Heart left ventricle (tissue), 16 donors: Measurements from ENCODE around the gene PTF1A. TPM values are rescaled to one million over a fixed set of nuclear protein-coding genes. Genes with fewer than 3 reads are reported as not detected.

Experiments used
- ATAC-seq, 4 donors: fragments of 200-7000 bp; cut with Tn5 transposase; one replicate each; pipeline ENCODE4 v1.9.1; 2020 to 2022; ENCODE audit warnings: moderate library complexity in 4 of 4, mild to moderate bottlenecking in 3 of 4, moderate number of reproducible peaks in 1 of 4
- DNase-seq, 5 donors: peaks; one replicate each; pipeline ENCODE4 v3.0.0-alpha.2; 2020
- H3K27ac ChIP-seq, 12 donors: fragments of 200-600 bp; sonication (generic) in 4 of 12; one replicate each; pipeline versions ENCODE4 v1.5.0 to v1.8.0; 2016 to 2022; ENCODE audit warnings: mild to moderate bottlenecking in 2 of 12
- H3K27me3 ChIP-seq, 9 donors: fragments of 200-600 bp; sonication (generic) in 2 of 9; one replicate each; pipeline versions ENCODE4 v1.5.1 to v1.8.0; 2016 to 2022; ENCODE audit warnings: mild to moderate bottlenecking in 3 of 9
- H3K36me3 ChIP-seq, 9 donors: fragments of 200-600 bp; sonication (generic) in 2 of 9; one replicate each; pipeline versions ENCODE4 v1.5.0 to v1.8.0; 2018 to 2022; ENCODE audit warnings: mild to moderate bottlenecking in 2 of 9
- H3K4me1 ChIP-seq, 12 donors: fragments of 200-600 bp; sonication (generic) in 4 of 12; one replicate each; pipeline versions ENCODE4 v1.5.0 to v1.8.0; 2016 to 2022; ENCODE audit warnings: mild to moderate bottlenecking in 3 of 12
- H3K4me3 ChIP-seq, 12 donors: fragments of 200-600 bp; sonication (generic) in 4 of 12; one replicate each; pipeline versions ENCODE4 v1.5.0 to v1.8.0; 2017 to 2022; ENCODE audit warnings: mild to moderate bottlenecking in 9 of 12, moderate library complexity in 4 of 12
- H3K9me3 ChIP-seq, 12 donors: fragments of 200-600 bp; sonication (generic) in 4 of 12; one replicate each; pipeline versions ENCODE4 v1.5.0 to v1.8.0; 2016 to 2022; ENCODE audit warnings: mild to moderate bottlenecking in 1 of 12
- POLR2A ChIP-seq, 2 donors: fragments of 450-650 bp; IDR thresholded peaks; one replicate each; pipeline ENCODE4 v1.6.1; 2017; ENCODE audit warnings: antibody characterized with exemption in 2 of 2, mild to moderate bottlenecking in 2 of 2, moderate library complexity in 2 of 2
- WGBS, 4 donors: extraction: QIAGEN DNeasy Blood & Tissue Kit in 2 of 4; methylation state at CpG; one replicate each; pipeline versions ENCODE4 v1.1.5 to v1.1.7; 2013 to 2018; 5-methylcytosine and 5-hydroxymethylcytosine counted together
- intact Hi-C, 10 donors: fragments of 100-400 bp; cut with DNase I; formaldehyde crosslinking; loops; one replicate each; pipeline versions ENCODE4 v1.11.1 to v1.14.2; 2022
- polyA plus RNA-seq, 2 donors: library from polyadenylated mRNA; stranded (reverse); fragments of 200-250 nt; gene quantifications; one replicate each; pipeline ENCODE4 v1.2.3, GENCODE V29; 2013
- total RNA-seq, 9 donors: library from RNA; depleted of rRNA in 2 of 9; stranded (reverse); fragments of >200 nt in 2 of 9; fragmentation: NEBNext Ultra II Directional in 3 of 9; extraction: Animal tissue kit (Norgen Biotek cat#: 25700) in 3 of 9; gene quantifications; one replicate each; pipeline versions ENCODE4 v1.1.0 to v1.2.4, GENCODE V29; 2016 to 2023
- TF ChIP-seq, protein P1 (sequence below), 12 donors: fragments of 200-600 bp; sonication (generic) in 4 of 12; IDR thresholded peaks; one replicate each; pipeline versions ENCODE4 v1.5.0 to v1.8.0; 2018 to 2022; ENCODE audit warnings: antibody characterized with exemption in 12 of 12, mild to moderate bottlenecking in 5 of 12
- donor health status: ischemic (EF 13 %, LVEDD 7.1; RV severe dilation, severe dysfunction).
- donor health status: healthy with polysubstance abuse.
- donor health status: DM: no; HTN: yes; CAD: no.
- donor health status: DM: no; HTN: no; CAD: no.
- donor health status: ischemic (EF 25% LVEDD 6.9; RV normal size, moderate dysfunction).
- donor health status: ischemic (EF 25% LVEDD 5.7; RV mildly dilated, moderate dysfunction).
- donor health status: healthy.
- donor health status: DM: yes; HTN: yes; CAD: no.
- donor health status: ischemic (EF 35%, LVEDD 5.7; RV mildly dilated, moderate dysfunction).
- donor health status: nonischemic (EF 11% LVEDD 7.7; RV severe dilation, severe dysfunction).
- donor health status: DM: yes; HTN: yes; CAD: no.
- donor health status: PGD.
- donor health status: ischemic (EF 29% LVEDD 5.4; RV normal size, mild dysfunction).
- donor health status: nonischemic (EF 23%, LVEDD 6.1; RV moderate dilation, normal function).

The PTF1A gene
- total and polyA plus RNA-seq, 11 donors = not detected

DNA sequence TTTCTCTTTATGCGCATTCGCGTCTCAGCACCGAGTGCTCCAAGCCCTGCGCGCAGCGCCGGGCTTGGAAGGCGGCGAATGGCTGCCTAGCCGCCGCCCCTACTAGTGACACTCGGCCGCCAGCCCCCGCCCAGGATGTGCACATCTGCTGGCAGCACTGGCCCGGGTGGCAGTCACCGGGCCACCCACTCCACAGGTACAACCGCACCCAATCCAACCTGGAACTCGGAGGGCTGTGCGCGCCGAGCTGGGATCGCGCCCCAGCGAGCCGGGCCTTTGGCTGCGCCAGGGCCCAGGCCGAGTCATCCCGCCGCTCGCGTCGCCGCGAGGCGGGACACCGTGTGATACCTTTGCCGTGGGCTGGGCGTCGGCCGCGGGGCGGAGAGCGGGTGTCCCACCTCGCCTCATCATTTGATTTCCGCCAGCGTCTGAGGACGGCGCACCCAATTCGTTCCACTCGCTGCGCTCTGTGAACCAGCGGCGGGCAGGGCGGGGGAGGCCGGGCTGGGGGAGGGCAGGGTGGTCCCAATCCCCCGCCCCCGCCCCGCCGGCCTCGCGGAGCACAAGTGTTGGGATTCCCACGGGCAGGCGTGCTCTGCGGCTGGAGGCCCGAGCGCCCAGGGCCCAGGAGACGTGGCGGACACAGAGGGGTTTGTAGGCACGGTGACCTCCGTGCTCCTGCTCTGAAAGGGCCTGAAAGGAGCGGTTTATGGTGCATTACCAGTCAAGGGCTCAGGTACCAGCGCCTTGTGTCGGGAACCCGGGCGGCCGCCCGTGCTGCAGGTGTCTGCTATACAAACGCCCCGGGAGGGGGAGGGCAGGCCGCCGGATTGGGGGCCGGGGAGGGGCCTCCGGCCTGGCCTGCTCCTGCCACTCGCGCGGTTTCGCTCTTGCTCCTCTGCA lies 17.8 kb upstream of the PTF1A start:
- no peak for TF ChIP-seq POLR2A (IDR thresholded peaks at IDR 0.05)
- TF ChIP-seq, protein P1, sequence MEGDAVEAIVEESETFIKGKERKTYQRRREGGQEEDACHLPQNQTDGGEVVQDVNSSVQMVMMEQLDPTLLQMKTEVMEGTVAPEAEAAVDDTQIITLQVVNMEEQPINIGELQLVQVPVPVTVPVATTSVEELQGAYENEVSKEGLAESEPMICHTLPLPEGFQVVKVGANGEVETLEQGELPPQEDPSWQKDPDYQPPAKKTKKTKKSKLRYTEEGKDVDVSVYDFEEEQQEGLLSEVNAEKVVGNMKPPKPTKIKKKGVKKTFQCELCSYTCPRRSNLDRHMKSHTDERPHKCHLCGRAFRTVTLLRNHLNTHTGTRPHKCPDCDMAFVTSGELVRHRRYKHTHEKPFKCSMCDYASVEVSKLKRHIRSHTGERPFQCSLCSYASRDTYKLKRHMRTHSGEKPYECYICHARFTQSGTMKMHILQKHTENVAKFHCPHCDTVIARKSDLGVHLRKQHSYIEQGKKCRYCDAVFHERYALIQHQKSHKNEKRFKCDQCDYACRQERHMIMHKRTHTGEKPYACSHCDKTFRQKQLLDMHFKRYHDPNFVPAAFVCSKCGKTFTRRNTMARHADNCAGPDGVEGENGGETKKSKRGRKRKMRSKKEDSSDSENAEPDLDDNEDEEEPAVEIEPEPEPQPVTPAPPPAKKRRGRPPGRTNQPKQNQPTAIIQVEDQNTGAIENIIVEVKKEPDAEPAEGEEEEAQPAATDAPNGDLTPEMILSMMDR (IDR thresholded peaks at IDR 0.05) = no peak
- no peak for DNase-seq
- no peak for ATAC-seq
- 0 to 4% (median 2%) methylated on average over 36 to 88 of the region's 88 CpGs for WGBS, 4 donors
- Histone ChIP-seq H3K36me3 (no peaks in the 10 kb centered on the region), H3K27ac (no peak overlapping the region), H3K9me3 (no peaks in the 10 kb centered on the region), H3K4me1 (peaks cover 0 to 20% (median 0%) of the 10 kb centered on the region in 12 donors), H3K27me3 (peaks cover 36 to 100% (median 66%) of the 10 kb centered on the region in 9 donors), H3K4me3 (peak overlapping the region in 10 of 12 donors; percentile 13 to 44 (median 30))
- intact Hi-C loops = loop anchor here in 1 of 10 donors (5.0 kb wide), 1 partner anchor 133 kb away; no protein-coding TSS in a partner anchor

- Histone ChIP-seq H3K27ac (no peak overlapping the region), H3K36me3 (no peaks in the 10 kb centered on the region), H3K27me3 (peaks cover 36 to 100% (median 70%) of the 10 kb centered on the region in 9 donors), H3K4me3 (peak overlapping the region in 1 of 12 donors; percentile 2), H3K4me1 (peaks cover 0 to 20% (median 0%) of the 10 kb centered on the region in 12 donors), H3K9me3 (peaks cover 0 to 3% (median 0%) of the 10 kb centered on the region in 12 donors)
- WGBS, 4 donors = 13 to 24% (median 18%) methylated on average over 10 to 14 of the region's 14 CpGs
- TF ChIP-seq POLR2A (IDR thresholded peaks at IDR 0.05) = no peak
- TF ChIP-seq, protein P1 (IDR thresholded peaks at IDR 0.05) = no peak
- intact Hi-C loops = loop anchor here in 1 of 10 donors (5.0 kb wide), 1 partner anchor 132 kb away; no protein-coding TSS in a partner anchor
- DNase-seq (no peak), ATAC-seq (no peak)
Observed at GRCh38 chr10:23174977-23175512, 17.1 kb upstream of the PTF1A start.

DNA sequence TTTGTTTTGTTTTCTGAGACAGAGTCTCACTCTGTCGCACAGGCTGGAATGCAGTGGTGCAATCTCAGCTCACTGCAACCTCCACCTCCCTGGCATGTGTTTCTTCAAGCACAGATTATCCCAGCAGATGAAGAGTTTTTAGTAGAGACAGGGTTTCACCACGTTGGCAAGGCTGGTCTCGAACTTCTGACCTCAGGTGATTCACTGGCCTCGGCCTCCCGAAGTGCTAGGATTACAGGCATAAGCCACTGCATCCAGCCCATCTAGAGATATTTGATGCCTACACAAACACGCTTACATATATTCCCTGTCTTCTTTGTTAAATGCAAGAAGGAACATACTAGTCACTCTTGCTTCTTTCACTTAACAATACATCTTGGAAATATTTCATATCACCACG lies 5.9 kb upstream of the PTF1A start:
- Histone ChIP-seq H3K9me3 (no peaks in the 10 kb centered on the region), H3K4me1 (no peaks in the 10 kb centered on the region), H3K27ac (no peak overlapping the region), H3K27me3 (peaks cover 7 to 90% (median 27%) of the 10 kb centered on the region in 9 donors), H3K4me3 (no peak overlapping the region), H3K36me3 (no peaks in the 10 kb centered on the region)
- intact Hi-C loops = no loop called here
- WGBS, 4 donors = 48 to 60% (median 56%) methylated on average over 7 of the region's 7 CpGs
- no peak for DNase-seq
- ATAC-seq = no peak
- no peak for TF ChIP-seq POLR2A (IDR thresholded peaks at IDR 0.05)

GRCh38 chr10:23186697-23187096 lies 5.4 kb upstream of the PTF1A start:
- Histone ChIP-seq H3K27ac (no peak overlapping the region), H3K4me1 (peaks cover 0 to 5% (median 0%) of the 10 kb centered on the region in 12 donors), H3K4me3 (no peak overlapping the region), H3K36me3 (no peaks in the 10 kb centered on the region), H3K27me3 (peaks cover 11 to 95% (median 32%) of the 10 kb centered on the region in 9 donors), H3K9me3 (no peaks in the 10 kb centered on the region)
- DNase-seq (no peak), ATAC-seq (no peak)
- TF ChIP-seq, protein P1 (IDR thresholded peaks at IDR 0.05) = no peak
- TF ChIP-seq POLR2A (IDR thresholded peaks at IDR 0.05) = no peak
- 23 to 34% (median 25%) methylated on average over 5 of the region's 5 CpGs for WGBS, 4 donors
- intact Hi-C loops = no loop called here
